ENCODE data around the gene SVOPL. TPM values are rescaled to one million over a fixed set of nuclear protein-coding genes. Genes with fewer than 3 reads are reported as not detected.

Gene SVOPL
- total RNA-seq, 1 experiment from 2014 or later: not detected

GRCh38 chr7:138606236-138606635 is 94.9 kb downstream of the SVOPL start:
- no peak overlapping the region for H3K4me3 ChIP-seq (ENCODE audit: low read depth in 2 of 2, low read length in 2 of 2)
- no TSS peak for BruUV-seq (replicated peaks)
- no peaks in the 10 kb centered on the region for H3K27me3 ChIP-seq (ENCODE audit: control insufficient read depth, insufficient read depth, low read length)
- no peak for ATAC-seq
- ChIA-PET POLR2A (no interaction called here), CTCF (no interaction called here)
- no peak overlapping the region for H3K27ac ChIP-seq (ENCODE audit: low read length)
- no peaks in the 10 kb centered on the region for H3K9me3 ChIP-seq (ENCODE audit: control insufficient read depth, insufficient read depth, low read depth, low read length)
- H3K36me3 ChIP-seq (ENCODE audit: control insufficient read depth, insufficient read depth, low read length): no peaks in the 10 kb centered on the region
- no peaks in the 10 kb centered on the region for H3K4me1 ChIP-seq (ENCODE audit: control insufficient read depth, insufficient read depth, low read length)
- intact Hi-C loops (cut with micrococcal nuclease; ENCODE audit: unreplicated experiment): no loop called here
- DNase-seq (ENCODE audit: low read depth, low spot score): no peak
- in situ Hi-C loops (cut with HindIII; ENCODE audit: low pct_unique_long_range_greater_than_20kb, low sequenced_read_pairs): no loop called here
- TF ChIP-seq POLR2AphosphoS5 (IDR thresholded peaks at IDR 0.05; ENCODE audit: low read depth, low read length) (no peak), REST (IDR thresholded peaks at IDR 0.05; ENCODE audit: insufficient read depth in 1 of 2, low read depth in 2 of 2, low read length in 1 of 2) (no peak), SIN3A (IDR thresholded peaks at IDR 0.05; ENCODE audit: borderline replicate concordance, insufficient read depth, low read depth, low read length) (no peak), TCF7L2 (IDR thresholded peaks at IDR 0.05; ENCODE audit: low read depth, low read length) (no peak), CTCF (IDR thresholded peaks at IDR 0.05) (no peak)

- Histone ChIP-seq H3K4me1 (ENCODE audit: control insufficient read depth, insufficient read depth, low read length) (no peaks in the 10 kb centered on the region), H3K27ac (ENCODE audit: low read length) (no peak overlapping the region), H3K27me3 (ENCODE audit: control insufficient read depth, insufficient read depth, low read length) (no peaks in the 10 kb centered on the region), H3K9me3 (ENCODE audit: control insufficient read depth, insufficient read depth, low read depth, low read length) (no peaks in the 10 kb centered on the region), H3K36me3 (ENCODE audit: control insufficient read depth, insufficient read depth, low read length) (no peaks in the 10 kb centered on the region), H3K4me3 (ENCODE audit: low read depth in 2 of 2, low read length in 2 of 2) (no peak overlapping the region)
- in situ Hi-C loops (cut with HindIII; ENCODE audit: low pct_unique_long_range_greater_than_20kb, low sequenced_read_pairs): no loop called here
- ChIA-PET CTCF (no interaction called here), POLR2A (no interaction called here)
- DNase-seq (ENCODE audit: low read depth, low spot score) (no peak), ATAC-seq (no peak)
- intact Hi-C loops (cut with micrococcal nuclease; ENCODE audit: unreplicated experiment): no loop called here
- TF ChIP-seq SIN3A (IDR thresholded peaks at IDR 0.05; ENCODE audit: borderline replicate concordance, insufficient read depth, low read depth, low read length): no peak
- TF ChIP-seq POLR2AphosphoS5 (IDR thresholded peaks at IDR 0.05; ENCODE audit: low read depth, low read length): no peak
- no peak for TF ChIP-seq CTCF (IDR thresholded peaks at IDR 0.05)
- TF ChIP-seq REST (IDR thresholded peaks at IDR 0.05; ENCODE audit: insufficient read depth in 1 of 2, low read depth in 2 of 2, low read length in 1 of 2): no peak
- no peak for TF ChIP-seq TCF7L2 (IDR thresholded peaks at IDR 0.05; ENCODE audit: low read depth, low read length)
- BruUV-seq (replicated peaks): no TSS peak
Measured at GRCh38 chr7:138603549-138604318, 97.4 kb downstream of the SVOPL start.
